Esophagus squamous epithelium (tissue), 5 donors: Measurements from ENCODE around the gene ENKD1. TPM values are rescaled to one million over a fixed set of nuclear protein-coding genes. Genes with fewer than 3 reads are reported as not detected.

Experiments
- DNase-seq: peaks from one replicate; lab custom pipeline; 2025; lab: John Stamatoyannopoulos, UW
- H3K27ac ChIP-seq, 4 donors: fragments of 200-600 bp; sonication (generic); one replicate each; pipeline ENCODE4 v1.5.1; 2016 to 2019; ENCODE audit warnings: mild to moderate bottlenecking in 1 of 4
- H3K27me3 ChIP-seq, 4 donors: fragments of 200-600 bp; sonication (generic); 1 replicate in 3 of 4; 2 replicates in 1 of 4; pipeline versions ENCODE4 v1.5.1 to v1.6.0; 2017 to 2021; ENCODE audit warnings: antibody characterized with exemption in 1 of 4
- H3K36me3 ChIP-seq, 3 donors: fragments of 200-600 bp; sonication (generic); one replicate each; pipeline ENCODE4 v1.5.1; 2016 to 2019
- H3K4me1 ChIP-seq, 3 donors: fragments of 200-600 bp; sonication (generic); one replicate each; pipeline ENCODE4 v1.5.1; 2017 to 2019
- H3K4me3 ChIP-seq, 4 donors: fragments of 200-600 bp; sonication (generic); 1 replicate in 3 of 4; 2 replicates in 1 of 4; pipeline ENCODE4 v1.5.1; 2016 to 2019; ENCODE audit warnings: mild to moderate bottlenecking in 2 of 4, moderate library complexity in 1 of 4
- H3K9me3 ChIP-seq, 3 donors: fragments of 200-600 bp; sonication (generic); one replicate each; pipeline ENCODE4 v1.5.1; 2016 to 2019
- CTCF ChIP-seq, 6 experiments: fragments of 450-650 bp in 4 of 6; fragments of 200-600 bp in 2 of 6; sonication (generic) in 2 of 6; IDR thresholded peaks; one replicate each; pipeline ENCODE4 v1.5.1; 2016 to 2019; ENCODE audit warnings: antibody characterized with exemption in 6 of 6, mild to moderate bottlenecking in 4 of 6, moderate library complexity in 4 of 6
- POLR2A ChIP-seq, 4 donors: fragments of 450-650 bp; IDR thresholded peaks; one replicate each; pipeline ENCODE4 v1.6.1; 2017; ENCODE audit warnings: antibody characterized with exemption in 4 of 4, mild to moderate bottlenecking in 4 of 4, moderate library complexity in 3 of 4
- WGBS, 2 donors: methylation state at CpG; one replicate each; pipeline ENCODE4 v1.1.5; 2018; 5-methylcytosine and 5-hydroxymethylcytosine counted together
- intact Hi-C: fragments of 100-400 bp; cut with DNase I; formaldehyde crosslinking; loops from one replicate; pipeline ENCODE4 v1.15.0; 2022
- total RNA-seq, 4 donors: library from RNA; depleted of rRNA; stranded (reverse); fragments of >200 nt; gene quantifications; one replicate each; pipeline ENCODE4 v1.1.0, GENCODE V29; 2016
- donor health status: DM: yes; HTN: yes; CAD: no.

The ENKD1 gene
- total RNA-seq, 4 donors from 2014 or later = 6.1 to 12.9 (median 12.2) TPM

- no peaks in the 10 kb centered on the region for H3K9me3 ChIP-seq
- H3K4me1 ChIP-seq = peaks cover 4 to 46% (median 6%) of the 10 kb centered on the region in 3 donors
- no peak overlapping the region for H3K27ac ChIP-seq
- no peak overlapping the region for H3K4me3 ChIP-seq
- H3K27me3 ChIP-seq = no peaks in the 10 kb centered on the region
- 84 to 92% methylated on average over 5 of the region's 5 CpGs for WGBS, 2 donors
- DNase-seq = no peak
- peaks cover 0 to 15% (median 0%) of the 10 kb centered on the region in 3 donors for H3K36me3 ChIP-seq
- no peak for TF ChIP-seq CTCF (IDR thresholded peaks at IDR 0.05)
- no peak for TF ChIP-seq POLR2A (IDR thresholded peaks at IDR 0.05)
- intact Hi-C loops = no loop called here
Observed at GRCh38 chr16:67704110-67704509, 37.6 kb upstream of the ENKD1 start.

- intact Hi-C loops = no loop called here
- Histone ChIP-seq H3K27ac (peak overlapping the region in 1 of 4 donors; percentile 23), H3K4me3 (no peak overlapping the region), H3K36me3 (peaks cover 0 to 20% (median 0%) of the 10 kb centered on the region in 3 donors), H3K27me3 (no peaks in the 10 kb centered on the region), H3K4me1 (peaks cover 2 to 43% (median 4%) of the 10 kb centered on the region in 3 donors), H3K9me3 (no peaks in the 10 kb centered on the region)
- TF ChIP-seq CTCF (IDR thresholded peaks at IDR 0.05) = no peak
- no peak for TF ChIP-seq POLR2A (IDR thresholded peaks at IDR 0.05)
- no peak for DNase-seq
- 68 to 75% methylated on average over 2 of the region's 2 CpGs for WGBS, 2 donors
Observed at GRCh38 chr16:67703626-67704025, 37.1 kb upstream of the ENKD1 start.

GRCh38 chr16:67702130-67702529 lies 35.6 kb upstream of the ENKD1 start:
- H3K9me3 ChIP-seq = no peaks in the 10 kb centered on the region
- 82 to 88% methylated on average over 4 of the region's 4 CpGs for WGBS, 2 donors
- H3K36me3 ChIP-seq = peaks cover 0 to 22% (median 0%) of the 10 kb centered on the region in 3 donors
- TF ChIP-seq POLR2A (IDR thresholded peaks at IDR 0.05) = no peak
- no peak for TF ChIP-seq CTCF (IDR thresholded peaks at IDR 0.05)
- no peak overlapping the region for H3K4me3 ChIP-seq
- peak overlapping the region in 1 of 4 donors; percentile 25 for H3K27ac ChIP-seq
- intact Hi-C loops = no loop called here
- H3K4me1 ChIP-seq = peaks cover 4 to 46% (median 4%) of the 10 kb centered on the region in 3 donors
- H3K27me3 ChIP-seq = no peaks in the 10 kb centered on the region
- no peak for DNase-seq

DNA sequence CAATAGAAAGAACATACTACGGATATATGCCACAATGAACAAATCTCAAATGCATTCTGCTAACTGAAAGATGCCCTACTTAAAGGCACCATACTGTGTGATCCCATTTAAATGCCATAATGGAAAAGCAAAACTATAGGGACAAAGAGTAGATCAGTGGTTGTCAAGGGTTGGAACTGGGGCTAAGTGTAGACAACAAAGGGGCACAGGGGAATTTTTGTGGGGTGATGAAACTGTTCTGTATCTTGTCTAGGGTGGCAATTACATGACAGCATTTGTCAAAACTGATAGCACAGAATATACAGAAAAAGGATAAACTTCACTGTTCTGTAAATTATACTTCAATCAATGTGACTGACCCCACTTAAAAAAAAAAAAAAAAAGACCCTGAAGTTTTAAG lies 34.9 kb upstream of the ENKD1 start:
- WGBS, 2 donors = 88 to 90% methylated on average over 1 of the region's 1 CpG
- Histone ChIP-seq H3K4me3 (no peak overlapping the region), H3K9me3 (no peaks in the 10 kb centered on the region), H3K27ac (no peak overlapping the region), H3K27me3 (no peaks in the 10 kb centered on the region), H3K4me1 (peaks cover 4 to 53% (median 4%) of the 10 kb centered on the region in 3 donors), H3K36me3 (peaks cover 0 to 22% (median 0%) of the 10 kb centered on the region in 3 donors)
- TF ChIP-seq POLR2A (IDR thresholded peaks at IDR 0.05) (no peak), CTCF (IDR thresholded peaks at IDR 0.05) (no peak)
- no peak for DNase-seq
- intact Hi-C loops = no loop called here

DNA sequence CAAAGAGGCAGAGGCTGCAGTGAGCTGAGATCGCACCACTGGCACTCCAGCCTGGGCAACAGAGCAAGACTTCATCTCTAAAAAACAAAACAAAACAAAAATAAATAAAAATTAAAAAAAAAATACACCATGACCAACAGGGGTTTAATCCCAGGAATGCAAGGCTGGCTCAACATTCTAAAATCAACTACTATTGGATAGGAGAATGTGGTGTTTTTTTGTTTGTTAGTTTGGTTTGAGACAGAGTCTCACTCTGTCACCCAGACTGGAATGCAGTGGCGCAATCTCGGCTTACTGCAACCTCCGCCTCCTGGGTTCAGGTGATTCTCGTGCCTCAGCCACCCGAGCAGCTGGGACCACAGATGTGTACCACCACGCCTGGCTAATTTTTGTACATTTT lies 32.7 kb upstream of the ENKD1 start:
- WGBS, 2 donors = 84 to 97% methylated on average over 6 to 7 of the region's 7 CpGs
- Histone ChIP-seq H3K27me3 (no peaks in the 10 kb centered on the region), H3K27ac (no peak overlapping the region), H3K4me1 (peaks cover 0 to 44% (median 4%) of the 10 kb centered on the region in 3 donors), H3K4me3 (no peak overlapping the region), H3K9me3 (no peaks in the 10 kb centered on the region), H3K36me3 (peaks cover 0 to 22% (median 0%) of the 10 kb centered on the region in 3 donors)
- TF ChIP-seq POLR2A (IDR thresholded peaks at IDR 0.05) = no peak
- no peak for TF ChIP-seq CTCF (IDR thresholded peaks at IDR 0.05)
- no peak for DNase-seq
- intact Hi-C loops = no loop called here
